ENCODE data around the gene HES4.

The HES4 gene

GRCh38 chr1:962381-963300 is 37.3 kb downstream of the HES4 start:
- Mint-ChIP-seq H3K9me3 (no peaks in the 10 kb centered on the region), H3K36me3 (peaks cover 5% of the 10 kb centered on the region), H3K27me3 (no peaks in the 10 kb centered on the region), H3K27ac (no peak overlapping the region), H3K4me1 (peaks cover 9% of the 10 kb centered on the region), H3K4me3 (peak overlapping the region; percentile 69)

GRCh38 chr1:961132-961669 is 38.7 kb downstream of the HES4 start:
- Mint-ChIP-seq H3K27ac (no peak overlapping the region), H3K4me1 (peaks cover 13% of the 10 kb centered on the region), H3K27me3 (no peaks in the 10 kb centered on the region), H3K4me3 (peak overlapping the region; percentile 69), H3K9me3 (no peaks in the 10 kb centered on the region), H3K36me3 (peaks cover 10% of the 10 kb centered on the region)

- peaks cover 10% of the 10 kb centered on the region for H3K36me3 Mint-ChIP-seq
- H3K27me3 Mint-ChIP-seq = no peaks in the 10 kb centered on the region
- peaks cover 13% of the 10 kb centered on the region for H3K4me1 Mint-ChIP-seq
- H3K27ac Mint-ChIP-seq = peak within 1 kb of the TSS; percentile 41
- H3K4me3 Mint-ChIP-seq = peak within 1 kb of the TSS; percentile 98
- no peaks in the 10 kb centered on the region for H3K9me3 Mint-ChIP-seq
Observed at GRCh38 chr1:960363-961131, 39.4 kb downstream of the HES4 start, which contains the start of gene KLHL17. KLHL17 (plus strand) TSS chr1:960584; CDS start chr1:960694, 110 bp downstream.

DNA sequence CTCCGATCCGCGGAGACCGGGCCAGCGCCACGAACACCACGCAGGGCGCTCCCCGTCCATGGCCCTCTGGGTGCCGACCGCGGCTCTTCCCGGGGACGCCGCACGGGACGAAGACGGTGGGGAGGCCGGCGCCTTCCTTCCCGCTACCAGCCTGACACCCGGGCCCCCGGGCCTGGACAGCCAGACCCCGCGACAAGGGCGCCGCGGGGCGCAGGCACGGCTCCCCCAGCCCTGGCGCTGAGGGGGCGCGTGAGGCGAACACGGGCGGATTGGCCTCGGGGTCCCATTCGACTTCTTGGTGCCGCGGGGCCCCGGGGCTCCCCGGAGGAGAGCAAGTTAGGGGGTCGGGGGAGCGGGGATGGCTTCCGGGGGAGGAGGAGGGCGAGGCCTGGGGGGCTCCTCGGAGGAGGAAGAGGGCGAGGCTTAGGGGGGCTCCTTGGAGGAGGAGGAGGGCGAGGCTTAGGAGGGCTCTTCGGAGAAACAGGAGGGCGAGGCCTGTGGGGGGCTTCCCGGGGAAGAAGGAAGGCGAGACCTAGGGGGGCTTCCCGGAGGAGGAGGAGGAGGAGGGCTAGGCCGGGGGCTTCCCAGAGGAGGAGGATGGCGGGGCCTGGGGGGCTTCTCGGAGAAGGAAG is 40.0 kb downstream of the HES4 start:
- Mint-ChIP-seq H3K27ac (peak overlapping the region; percentile 17), H3K36me3 (peaks cover 14% of the 10 kb centered on the region), H3K27me3 (no peaks in the 10 kb centered on the region), H3K4me3 (peak overlapping the region; percentile 98), H3K4me1 (peaks cover 13% of the 10 kb centered on the region), H3K9me3 (no peaks in the 10 kb centered on the region)

GRCh38 chr1:958823-959730 is 40.8 kb downstream of the HES4 start, which contains the start of gene NOC2L:
NOC2L (minus strand) TSS chr1:959256; CDS start chr1:959240, 16 bp downstream.
- no peaks in the 10 kb centered on the region for H3K9me3 Mint-ChIP-seq

GRCh38 chr1:956636-957035 is 43.3 kb downstream of the HES4 start:
- Mint-ChIP-seq H3K4me1 (peaks cover 13% of the 10 kb centered on the region), H3K27me3 (no peaks in the 10 kb centered on the region), H3K36me3 (peaks cover 15% of the 10 kb centered on the region), H3K4me3 (no peak overlapping the region), H3K9me3 (no peaks in the 10 kb centered on the region), H3K27ac (no peak overlapping the region)

More at GRCh38 chr1:958823-959730, 40.8 kb downstream of the HES4 start, which contains the start of gene NOC2L:
- H3K27me3 Mint-ChIP-seq = no peaks in the 10 kb centered on the region
- H3K27ac Mint-ChIP-seq = peak within 1 kb of the TSS; percentile 70
- peak within 1 kb of the TSS; percentile 98 for H3K4me3 Mint-ChIP-seq
- H3K4me1 Mint-ChIP-seq = peaks cover 13% of the 10 kb centered on the region
- peaks cover 15% of the 10 kb centered on the region for H3K36me3 Mint-ChIP-seq

DNA sequence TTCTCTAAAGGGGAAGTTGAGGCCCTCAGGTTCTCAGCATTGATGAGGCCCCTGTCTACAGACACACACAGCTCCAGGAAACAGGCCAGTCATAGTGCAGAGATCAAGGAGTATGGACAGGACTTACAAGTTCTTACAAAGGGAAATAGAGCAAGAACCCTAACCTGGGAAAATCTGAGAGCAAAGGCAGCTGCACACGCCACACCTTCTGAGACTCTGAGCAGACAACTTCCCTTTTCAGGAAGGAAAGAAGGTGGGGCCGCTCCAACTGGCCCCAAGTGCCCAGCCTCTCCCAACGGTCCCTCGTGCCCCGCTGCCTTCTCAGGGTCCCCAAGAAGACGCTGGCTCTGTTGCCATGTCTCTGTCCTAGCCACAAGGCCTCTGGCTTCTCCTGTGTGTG is 44.4 kb downstream of the HES4 start:
- Mint-ChIP-seq H3K4me3 (no peak overlapping the region), H3K9me3 (no peaks in the 10 kb centered on the region), H3K27ac (no peak overlapping the region), H3K36me3 (peaks cover 20% of the 10 kb centered on the region), H3K27me3 (no peaks in the 10 kb centered on the region), H3K4me1 (peaks cover 13% of the 10 kb centered on the region)

DNA sequence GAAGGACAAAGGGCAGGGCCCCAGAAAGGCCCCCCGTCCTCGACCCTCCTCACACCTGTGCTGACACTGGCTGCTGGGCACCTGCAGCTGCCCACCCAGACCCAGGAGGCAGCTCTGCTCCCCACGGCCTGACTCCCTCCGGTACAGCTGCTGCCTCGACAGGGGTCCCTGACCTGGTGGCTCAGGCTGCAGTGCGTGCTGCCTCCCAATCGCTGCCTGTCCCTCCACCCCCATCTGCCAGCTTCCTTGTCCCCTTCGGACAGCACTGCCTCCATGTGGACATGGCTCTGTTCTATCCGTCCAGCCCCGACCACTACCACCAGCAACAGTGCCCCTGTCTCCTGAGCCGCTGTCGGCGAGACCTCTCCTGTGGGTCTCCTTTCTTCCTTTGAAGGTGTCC is 45.0 kb downstream of the HES4 start:
- H3K4me1 Mint-ChIP-seq = peaks cover 13% of the 10 kb centered on the region
- no peak overlapping the region for H3K27ac Mint-ChIP-seq
- no peaks in the 10 kb centered on the region for H3K27me3 Mint-ChIP-seq
- H3K36me3 Mint-ChIP-seq = peaks cover 20% of the 10 kb centered on the region
- no peaks in the 10 kb centered on the region for H3K9me3 Mint-ChIP-seq
- H3K4me3 Mint-ChIP-seq = no peak overlapping the region

- peaks cover 21% of the 10 kb centered on the region for H3K36me3 Mint-ChIP-seq
- no peak overlapping the region for H3K27ac Mint-ChIP-seq
- no peaks in the 10 kb centered on the region for H3K9me3 Mint-ChIP-seq
- peaks cover 13% of the 10 kb centered on the region for H3K4me1 Mint-ChIP-seq
- no peaks in the 10 kb centered on the region for H3K27me3 Mint-ChIP-seq
- H3K4me3 Mint-ChIP-seq = no peak overlapping the region
Observed at GRCh38 chr1:953524-954320, 46.2 kb downstream of the HES4 start.

DNA sequence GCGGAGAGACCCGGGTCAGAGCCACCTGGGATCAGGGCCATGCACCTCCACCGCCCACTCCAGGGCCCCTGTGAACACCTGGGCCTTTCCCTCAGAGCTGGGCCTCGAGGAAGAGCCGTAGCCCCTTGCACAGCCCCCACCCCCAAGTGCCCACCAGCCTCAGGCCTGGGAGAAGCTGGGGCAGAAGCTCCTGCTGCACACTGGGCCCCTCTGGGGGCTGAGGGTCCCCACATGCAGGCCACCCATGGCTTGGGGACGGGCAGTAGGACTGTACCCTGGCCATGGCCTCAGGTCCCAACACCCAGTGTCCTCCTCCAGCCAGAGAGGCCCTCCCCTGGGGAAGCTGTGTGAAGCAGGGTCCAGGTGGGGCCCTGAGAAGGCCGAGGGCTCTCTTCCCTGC is 47.3 kb downstream of the HES4 start:
- H3K4me1 Mint-ChIP-seq = peaks cover 4% of the 10 kb centered on the region
- peaks cover 18% of the 10 kb centered on the region for H3K36me3 Mint-ChIP-seq
- no peak overlapping the region for H3K27ac Mint-ChIP-seq
- no peaks in the 10 kb centered on the region for H3K27me3 Mint-ChIP-seq
- H3K9me3 Mint-ChIP-seq = no peaks in the 10 kb centered on the region
- H3K4me3 Mint-ChIP-seq = no peak overlapping the region

- H3K4me3 Mint-ChIP-seq = no peak overlapping the region
- peaks cover under 1% of the 10 kb centered on the region for H3K4me1 Mint-ChIP-seq
- no peak overlapping the region for H3K27ac Mint-ChIP-seq
- no peaks in the 10 kb centered on the region for H3K27me3 Mint-ChIP-seq
- H3K9me3 Mint-ChIP-seq = no peaks in the 10 kb centered on the region
- H3K36me3 Mint-ChIP-seq = peaks cover 17% of the 10 kb centered on the region
Observed at GRCh38 chr1:952201-952600, 47.7 kb downstream of the HES4 start.

DNA sequence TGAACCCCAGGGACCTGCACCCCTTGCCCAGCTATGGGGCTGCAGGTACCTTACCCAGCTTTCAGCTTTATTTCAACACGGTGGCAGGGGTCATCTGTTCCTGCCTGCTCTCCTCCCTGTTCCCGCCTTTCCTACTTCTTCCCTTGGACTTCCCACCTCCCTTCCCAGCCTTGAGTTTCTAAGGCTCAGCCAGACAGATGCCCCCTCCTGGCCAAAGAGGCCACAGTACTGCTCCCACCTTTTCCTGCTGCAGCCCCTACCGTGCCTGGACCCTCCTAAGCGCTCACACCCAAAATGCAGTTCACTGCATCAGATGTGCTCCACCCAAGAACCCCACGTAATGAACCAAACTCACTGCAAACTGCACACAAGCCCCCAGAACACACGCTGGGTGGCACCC is 48.5 kb downstream of the HES4 start:
- Mint-ChIP-seq H3K9me3 (no peaks in the 10 kb centered on the region), H3K36me3 (peaks cover 17% of the 10 kb centered on the region)

GRCh38 chr1:950881-951280 is 49.0 kb downstream of the HES4 start:
- no peak overlapping the region for H3K4me3 Mint-ChIP-seq
- H3K4me1 Mint-ChIP-seq = no peaks in the 10 kb centered on the region
- no peaks in the 10 kb centered on the region for H3K27me3 Mint-ChIP-seq
- no peak overlapping the region for H3K27ac Mint-ChIP-seq
- no peaks in the 10 kb centered on the region for H3K9me3 Mint-ChIP-seq
- peaks cover 17% of the 10 kb centered on the region for H3K36me3 Mint-ChIP-seq

More for the DNA sequence above, 48.5 kb downstream of the HES4 start:
- no peak overlapping the region for H3K27ac Mint-ChIP-seq
- H3K27me3 Mint-ChIP-seq = no peaks in the 10 kb centered on the region
- no peaks in the 10 kb centered on the region for H3K4me1 Mint-ChIP-seq
- no peak overlapping the region for H3K4me3 Mint-ChIP-seq

DNA sequence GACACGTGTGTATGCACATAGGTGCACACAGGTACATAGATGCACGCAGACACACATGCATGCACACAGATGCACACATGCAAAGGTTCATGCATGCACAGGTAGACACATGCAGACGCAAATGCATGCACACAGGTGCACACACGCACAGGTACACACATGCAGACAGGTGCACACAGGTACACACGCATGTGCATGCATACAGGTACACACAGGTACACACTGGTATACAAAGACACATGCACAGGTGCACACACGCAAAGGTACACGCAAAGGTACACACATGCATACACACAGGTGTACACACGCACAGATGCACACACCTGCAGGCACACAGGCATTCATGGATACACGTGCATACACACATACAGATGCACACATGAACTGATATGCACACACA is 49.6 kb downstream of the HES4 start:
- no peak overlapping the region for H3K4me3 Mint-ChIP-seq
- H3K9me3 Mint-ChIP-seq = no peaks in the 10 kb centered on the region
- H3K4me1 Mint-ChIP-seq = no peaks in the 10 kb centered on the region
- peaks cover 15% of the 10 kb centered on the region for H3K36me3 Mint-ChIP-seq
- H3K27ac Mint-ChIP-seq = no peak overlapping the region
- no peaks in the 10 kb centered on the region for H3K27me3 Mint-ChIP-seq
